BLaER1 (cell line): ENCODE results near the gene COQ8A.

Experiments used
- H3K27ac ChIP-seq: shearing (Covaris generic); formaldehyde crosslinking; 2 replicates; pipeline ENCODE4 v1.8.1; 2022
- H3K27me3 ChIP-seq: shearing (Covaris generic); formaldehyde crosslinking; 2 replicates; pipeline ENCODE4 v1.8.1; 2022
- H3K36me3 ChIP-seq: shearing (Covaris generic); formaldehyde crosslinking; 2 replicates; pipeline ENCODE4 v1.8.1; 2022
- H3K4me1 ChIP-seq: shearing (Covaris generic); formaldehyde crosslinking; 2 replicates; pipeline ENCODE4 v1.8.1; 2022
- H3K4me2 ChIP-seq: shearing (Covaris generic); formaldehyde crosslinking; 2 replicates; pipeline ENCODE4 v1.8.1; 2022
- H3K4me3 ChIP-seq: shearing (Covaris generic); formaldehyde crosslinking; 2 replicates; pipeline ENCODE4 v1.8.1; 2022
- H3K9ac ChIP-seq: shearing (Covaris generic); formaldehyde crosslinking; 2 replicates; pipeline ENCODE4 v1.8.1; 2022
- H3K9me3 ChIP-seq: shearing (Covaris generic); formaldehyde crosslinking; 2 replicates; pipeline ENCODE4 v1.8.1; 2022
- H4K20me1 ChIP-seq: shearing (Covaris generic); formaldehyde crosslinking; 2 replicates; pipeline ENCODE4 v1.8.1; 2022
- Cebpa-rat ChIP-seq: shearing (Covaris generic); IDR thresholded peaks from 2 replicates; pipeline ENCODE4 v1.8.1; 2022

The COQ8A gene

DNA sequence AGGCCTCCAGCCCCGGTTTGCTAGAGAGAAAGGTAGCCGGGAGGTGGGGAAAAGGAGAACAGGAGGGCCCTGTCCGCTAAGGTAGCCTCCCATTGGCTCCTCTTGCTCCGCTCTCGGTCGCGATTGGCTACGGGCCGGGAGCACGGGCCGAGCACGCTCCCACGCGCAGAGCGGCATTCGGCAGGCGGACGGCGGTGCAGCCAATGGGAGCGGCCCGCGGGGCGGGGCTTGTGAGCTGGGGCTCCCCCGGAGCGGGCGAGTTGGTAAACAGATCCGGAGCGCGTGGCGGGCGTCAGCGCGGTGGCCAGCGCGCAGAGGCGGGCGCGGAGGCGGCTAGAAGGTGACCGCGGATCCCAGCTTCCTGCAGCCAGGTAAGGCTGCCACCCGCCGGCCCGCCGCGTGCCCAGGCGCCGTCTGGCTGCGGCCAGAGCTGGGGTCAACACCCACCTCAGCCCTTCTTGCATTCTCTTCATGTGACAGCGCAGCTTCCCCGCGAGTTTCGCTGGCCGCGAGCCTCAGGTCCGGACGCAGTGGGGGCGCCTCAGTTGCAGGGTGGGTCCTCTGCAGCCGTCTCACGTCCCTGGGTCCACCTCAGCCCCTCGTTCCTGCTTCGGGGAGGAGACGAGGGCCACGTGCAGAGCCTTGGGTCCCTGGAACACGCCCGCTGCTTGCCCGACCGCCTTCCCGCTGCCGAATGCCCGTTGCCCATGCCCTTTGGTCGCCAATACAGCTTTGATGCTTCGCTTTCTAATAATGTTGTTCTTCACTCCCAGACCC, at the start of gene COQ8A:
TSS of gene COQ8A (plus strand) at position 266 of the 777 bp plus-strand sequence. CDS start 21,092 bp downstream, outside the sequence.
- H3K27ac ChIP-seq = peak within 1 kb of the TSS; percentile 94
- no peaks in the 10 kb centered on the region for H3K27me3 ChIP-seq
- H4K20me1 ChIP-seq = peaks cover 35% of the 10 kb centered on the region
- no peak for TF ChIP-seq Cebpa-rat
- H3K36me3 ChIP-seq = 0 out of 2 replicates have a peak, but pooled peaks cover 5% of the 10 kb centered on the region
- peak within 1 kb of the TSS; percentile 98 for H3K4me2 ChIP-seq
- peak within 1 kb of the TSS; percentile 91 for H3K9ac ChIP-seq
- peaks cover 7% of the 10 kb centered on the region for H3K9me3 ChIP-seq
- peaks cover 65% of the 10 kb centered on the region for H3K4me1 ChIP-seq
- peak within 1 kb of the TSS; percentile 91 for H3K4me3 ChIP-seq

DNA sequence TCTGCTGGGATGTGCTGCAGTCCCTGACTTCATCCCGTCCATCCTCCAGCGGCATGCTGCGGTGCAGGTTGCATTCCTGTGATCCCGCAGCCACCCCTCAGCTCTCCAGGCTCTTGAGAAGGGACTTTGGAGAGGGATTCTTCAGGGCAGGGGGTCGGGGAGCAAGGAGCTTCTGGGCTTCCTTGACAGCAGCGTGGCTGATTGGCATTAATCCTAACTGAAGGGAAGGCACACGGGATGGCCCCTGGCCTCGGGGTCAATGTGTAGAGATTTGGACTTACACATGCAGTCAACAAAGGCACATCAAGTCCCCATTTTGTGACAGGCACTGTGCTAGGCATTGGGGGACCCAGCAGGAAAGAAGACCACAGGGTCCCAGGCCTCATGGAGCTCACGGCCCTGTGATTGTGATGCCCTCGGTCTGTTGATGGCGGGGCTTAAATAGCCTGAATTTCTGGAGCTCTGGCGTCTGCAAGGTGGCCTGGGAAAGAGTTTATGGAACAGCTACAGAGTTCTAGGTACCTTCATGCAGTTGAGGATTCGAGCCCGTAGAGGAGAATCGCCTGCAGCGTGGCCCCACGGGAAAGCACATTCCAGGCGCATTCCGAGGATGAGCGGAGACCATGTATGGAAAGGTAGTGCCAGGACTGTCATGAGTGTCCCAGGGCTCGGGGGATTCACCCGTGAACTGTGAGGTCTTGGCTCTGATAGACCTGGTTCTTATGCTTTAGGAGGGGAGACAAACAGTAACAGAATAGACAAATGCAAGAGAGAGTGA, 49.6 kb upstream of the COQ8A start:
- H3K9me3 ChIP-seq = no peaks in the 10 kb centered on the region
- no peaks in the 10 kb centered on the region for H4K20me1 ChIP-seq
- peak overlapping the region; percentile 61 for H3K4me2 ChIP-seq
- peaks cover 18% of the 10 kb centered on the region; the same call in 1 of the 2 replicates for H3K36me3 ChIP-seq
- H3K4me1 ChIP-seq = peaks cover 77% of the 10 kb centered on the region
- no peaks in the 10 kb centered on the region for H3K27me3 ChIP-seq
- no peak for TF ChIP-seq Cebpa-rat
- H3K4me3 ChIP-seq = no peak overlapping the region
- no peak overlapping the region; the same call in 1 of the 2 replicates for H3K9ac ChIP-seq
- H3K27ac ChIP-seq = peak overlapping the region; percentile 63; the same call in 1 of the 2 replicates

DNA sequence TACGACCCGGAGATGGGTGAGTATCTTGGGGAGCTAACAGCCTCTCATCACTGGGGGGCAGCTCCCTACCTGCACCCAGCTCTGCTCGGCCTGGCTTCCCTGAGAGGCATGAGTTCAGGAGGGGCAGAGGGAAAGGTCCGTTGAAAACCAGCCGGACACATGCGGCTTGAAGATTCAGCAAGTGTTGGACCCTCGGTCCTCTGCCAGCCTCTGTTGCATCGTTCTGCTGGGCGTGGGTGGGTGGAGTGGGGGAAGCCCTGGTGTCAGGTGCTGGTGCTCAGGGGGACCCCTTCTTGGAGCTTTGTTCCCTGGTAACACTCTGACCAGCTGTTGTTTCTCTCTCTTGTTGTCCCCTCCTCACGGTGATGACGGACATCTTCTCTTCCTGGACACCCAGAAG, 48.7 kb upstream of the COQ8A start:
- Histone ChIP-seq H4K20me1 (no peaks in the 10 kb centered on the region), H3K36me3 (peaks cover 18% of the 10 kb centered on the region; the same call in 1 of the 2 replicates), H3K9ac (no peak overlapping the region), H3K9me3 (no peaks in the 10 kb centered on the region), H3K4me3 (no peak overlapping the region), H3K4me1 (peaks cover 68% of the 10 kb centered on the region), H3K27me3 (no peaks in the 10 kb centered on the region), H3K27ac (peak overlapping the region; percentile 63), H3K4me2 (peak overlapping the region; percentile 61)
- no peak for TF ChIP-seq Cebpa-rat

GRCh38 chr1:226891846-226892523, 48.1 kb upstream of the COQ8A start:
- no peaks in the 10 kb centered on the region for H3K27me3 ChIP-seq
- H3K4me2 ChIP-seq = peak overlapping the region; percentile 61
- H3K9me3 ChIP-seq = no peaks in the 10 kb centered on the region
- peaks cover 18% of the 10 kb centered on the region; the same call in 1 of the 2 replicates for H3K36me3 ChIP-seq
- no peak overlapping the region for H3K4me3 ChIP-seq
- TF ChIP-seq Cebpa-rat = no peak
- peaks cover 62% of the 10 kb centered on the region for H3K4me1 ChIP-seq
- H3K27ac ChIP-seq = peak overlapping the region; percentile 63
- peak overlapping the region; percentile 20; the same call in 1 of the 2 replicates for H3K9ac ChIP-seq
- H4K20me1 ChIP-seq = no peaks in the 10 kb centered on the region

GRCh38 chr1:226892524-226892875, 47.6 kb upstream of the COQ8A start:
- Histone ChIP-seq H4K20me1 (no peaks in the 10 kb centered on the region), H3K9ac (peak overlapping the region; percentile 20; the same call in 1 of the 2 replicates), H3K27me3 (no peaks in the 10 kb centered on the region), H3K27ac (peak overlapping the region; percentile 63), H3K9me3 (no peaks in the 10 kb centered on the region), H3K4me1 (peaks cover 57% of the 10 kb centered on the region), H3K4me2 (peak overlapping the region; percentile 61), H3K36me3 (peaks cover 18% of the 10 kb centered on the region; the same call in 1 of the 2 replicates), H3K4me3 (no peak overlapping the region)
- TF ChIP-seq Cebpa-rat = no peak

GRCh38 chr1:226893936-226894335, 46.2 kb upstream of the COQ8A start:
- Histone ChIP-seq H3K9me3 (no peaks in the 10 kb centered on the region), H3K4me2 (no peak overlapping the region), H3K4me3 (no peak overlapping the region), H3K27me3 (no peaks in the 10 kb centered on the region), H3K4me1 (peaks cover 42% of the 10 kb centered on the region), H4K20me1 (no peaks in the 10 kb centered on the region), H3K27ac (no peak overlapping the region), H3K9ac (no peak overlapping the region), H3K36me3 (peaks cover 18% of the 10 kb centered on the region; the same call in 1 of the 2 replicates)
- TF ChIP-seq Cebpa-rat = no peak

DNA sequence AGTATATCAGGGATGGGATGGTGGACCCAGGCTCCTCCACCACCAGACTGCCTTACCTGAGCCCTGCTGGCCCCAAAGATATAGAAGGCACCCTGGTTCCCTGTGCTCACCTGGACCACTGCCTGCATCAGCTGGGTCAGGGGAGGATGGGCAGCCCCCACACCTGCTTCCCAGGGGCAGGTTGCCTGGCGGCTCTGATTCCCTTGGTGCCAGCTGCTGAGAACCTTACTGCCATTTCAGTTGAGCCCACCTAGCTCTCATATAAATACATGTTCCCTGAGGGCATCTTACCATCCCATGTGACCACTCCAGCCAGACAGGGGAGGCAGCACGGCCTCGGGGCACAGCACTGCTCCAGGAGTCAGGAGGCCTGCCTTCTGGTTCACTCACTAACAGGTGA, 45.3 kb upstream of the COQ8A start:
- Histone ChIP-seq H3K9me3 (no peaks in the 10 kb centered on the region), H3K4me3 (no peak overlapping the region), H3K9ac (no peak overlapping the region), H4K20me1 (no peaks in the 10 kb centered on the region), H3K4me2 (no peak overlapping the region), H3K36me3 (peaks cover 18% of the 10 kb centered on the region; the same call in 1 of the 2 replicates), H3K27me3 (no peaks in the 10 kb centered on the region), H3K4me1 (peaks cover 36% of the 10 kb centered on the region), H3K27ac (no peak overlapping the region)
- TF ChIP-seq Cebpa-rat = no peak

DNA sequence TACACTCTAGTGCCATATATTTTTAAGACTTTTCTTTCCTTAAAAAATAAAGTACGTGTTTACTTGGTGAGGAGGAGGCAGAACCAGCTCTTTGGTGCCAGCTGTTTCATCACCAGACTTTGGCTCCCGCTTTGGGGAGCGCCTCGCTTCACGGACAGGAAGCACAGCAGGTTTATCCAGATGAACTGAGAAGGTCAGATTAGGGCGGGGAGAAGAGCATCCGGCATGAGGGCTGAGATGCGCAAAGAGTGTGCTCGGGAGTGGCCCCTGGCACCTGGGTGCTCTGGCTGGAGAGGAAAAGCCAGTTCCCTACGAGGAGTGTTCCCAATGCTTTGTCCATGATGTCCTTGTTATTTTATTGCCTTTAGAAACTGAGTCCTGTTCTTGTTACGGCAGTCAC, 44.5 kb upstream of the COQ8A start:
- no peak for TF ChIP-seq Cebpa-rat
- Histone ChIP-seq H4K20me1 (no peaks in the 10 kb centered on the region), H3K4me1 (peaks cover 28% of the 10 kb centered on the region), H3K9ac (no peak overlapping the region), H3K9me3 (no peaks in the 10 kb centered on the region), H3K4me2 (no peak overlapping the region), H3K36me3 (peaks cover 16% of the 10 kb centered on the region; the same call in 1 of the 2 replicates), H3K27ac (no peak overlapping the region), H3K4me3 (no peak overlapping the region), H3K27me3 (no peaks in the 10 kb centered on the region)

DNA sequence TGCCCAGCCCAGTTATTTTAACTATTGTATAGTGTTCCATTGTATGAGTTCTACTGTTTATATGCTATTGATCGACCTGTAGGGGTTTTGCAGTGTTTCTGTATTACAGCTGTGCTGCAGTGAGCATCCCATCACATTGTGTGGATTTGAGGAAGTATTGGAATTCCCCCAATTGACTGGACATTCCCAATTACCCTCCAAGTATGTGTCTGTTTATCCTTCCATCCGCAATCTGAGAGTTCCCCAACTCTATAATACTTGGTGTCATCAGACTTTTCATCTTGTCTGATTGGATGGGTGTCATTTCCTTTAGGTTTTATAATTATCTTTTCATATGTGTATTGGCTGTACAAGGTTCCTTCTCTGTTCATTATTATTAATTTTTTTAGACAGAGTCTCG, 41.8 kb upstream of the COQ8A start:
- Histone ChIP-seq H4K20me1 (no peaks in the 10 kb centered on the region), H3K4me2 (no peak overlapping the region), H3K4me1 (peaks cover 27% of the 10 kb centered on the region), H3K36me3 (peaks cover 7% of the 10 kb centered on the region; the same call in 1 of the 2 replicates), H3K27ac (no peak overlapping the region), H3K4me3 (no peak overlapping the region), H3K27me3 (no peaks in the 10 kb centered on the region), H3K9ac (no peak overlapping the region), H3K9me3 (no peaks in the 10 kb centered on the region)
- TF ChIP-seq Cebpa-rat = no peak
